Lower lobe of right lung (tissue), 2 donors: Measurements from ENCODE around the gene CHMP4B. TPM values are rescaled to one million over a fixed set of nuclear protein-coding genes. Genes with fewer than 3 reads are reported as not detected.

ENCODE experiments used
- ATAC-seq, 2 donors: fragments of 200-7000 bp; cut with Tn5 transposase; one replicate each; pipeline ENCODE4 v1.9.1; 2020 to 2022; ENCODE audit warnings: mild to moderate bottlenecking in 2 of 2, moderate library complexity in 2 of 2
- DNase-seq: peaks from one replicate; pipeline ENCODE4 v3.0.0-alpha.2; 2020
- H3K27ac ChIP-seq: fragments of 200-600 bp; one replicate; pipeline ENCODE4 v1.8.0; 2022
- H3K27me3 ChIP-seq: fragments of 200-600 bp; one replicate; pipeline ENCODE4 v1.8.0; 2022; ENCODE audit warnings: low read depth
- H3K36me3 ChIP-seq: fragments of 200-600 bp; one replicate; pipeline ENCODE4 v1.8.0; 2022; ENCODE audit warnings: mild to moderate bottlenecking
- H3K4me1 ChIP-seq: fragments of 200-600 bp; one replicate; pipeline ENCODE4 v1.8.0; 2022
- H3K4me3 ChIP-seq: fragments of 200-600 bp; one replicate; pipeline ENCODE4 v1.8.0; 2022; ENCODE audit warnings: mild to moderate bottlenecking
- H3K9me3 ChIP-seq: fragments of 200-600 bp; one replicate; pipeline ENCODE4 v1.8.0; 2022
- CTCF ChIP-seq: fragments of 200-600 bp; IDR thresholded peaks from one replicate; pipeline ENCODE4 v1.8.0; 2022; ENCODE audit warnings: antibody characterized with exemption, mild to moderate bottlenecking
- intact Hi-C: fragments of 100-400 bp; cut with DNase I; formaldehyde crosslinking; loops from one replicate; pipeline ENCODE4 v1.11.0; 2022
- total RNA-seq: library from RNA; stranded (reverse); fragmentation: NEBNext Ultra II Directional; extraction: Animal tissue kit (Norgen Biotek cat#: 25700); gene quantifications from one replicate; pipeline ENCODE4 v1.2.1, GENCODE V29; 2021
- donor health status: DM: no; HTN: yes; CAD: no; lungs with severe emphysema.

The CHMP4B gene
- total RNA-seq, 1 donor from 2014 or later = 91.2 TPM

- DNase-seq = no peak
- Histone ChIP-seq H3K4me3 (no peak overlapping the region), H3K9me3 (no peaks in the 10 kb centered on the region), H3K27me3 (no peaks in the 10 kb centered on the region), H3K36me3 (peaks cover 18% of the 10 kb centered on the region), H3K27ac (no peak overlapping the region), H3K4me1 (no peaks in the 10 kb centered on the region)
- ATAC-seq = no peak
- no peak for TF ChIP-seq CTCF
- intact Hi-C loops = no loop called here
Observed at GRCh38 chr20:33777816-33778215, 33.3 kb upstream of the CHMP4B start.

- Histone ChIP-seq H3K36me3 (peaks cover 18% of the 10 kb centered on the region), H3K4me1 (no peaks in the 10 kb centered on the region), H3K9me3 (no peaks in the 10 kb centered on the region), H3K27me3 (no peaks in the 10 kb centered on the region), H3K4me3 (no peak overlapping the region), H3K27ac (no peak overlapping the region)
- intact Hi-C loops = no loop called here
- TF ChIP-seq CTCF = no peak
- DNase-seq = no peak
- no peak for ATAC-seq
Observed at GRCh38 chr20:33781133-33781532, 30.0 kb upstream of the CHMP4B start.

GRCh38 chr20:33781945-33782344, 29.2 kb upstream of the CHMP4B start:
- no peak for ATAC-seq
- DNase-seq = no peak
- Histone ChIP-seq H3K4me3 (no peak overlapping the region), H3K27me3 (no peaks in the 10 kb centered on the region), H3K27ac (no peak overlapping the region), H3K36me3 (peaks cover 18% of the 10 kb centered on the region), H3K4me1 (peaks cover 4% of the 10 kb centered on the region), H3K9me3 (no peaks in the 10 kb centered on the region)
- intact Hi-C loops = no loop called here
- no peak for TF ChIP-seq CTCF

GRCh38 chr20:33783256-33783655, 27.9 kb upstream of the CHMP4B start:
- Histone ChIP-seq H3K4me1 (peaks cover 5% of the 10 kb centered on the region), H3K27me3 (no peaks in the 10 kb centered on the region), H3K4me3 (no peak overlapping the region), H3K9me3 (no peaks in the 10 kb centered on the region), H3K27ac (no peak overlapping the region), H3K36me3 (peaks cover 18% of the 10 kb centered on the region)
- ATAC-seq = no peak
- no peak for DNase-seq
- intact Hi-C loops = no loop called here
- no peak for TF ChIP-seq CTCF

- intact Hi-C loops = no loop called here
- no peak for ATAC-seq
Observed at GRCh38 chr20:33783818-33784217, 27.3 kb upstream of the CHMP4B start.

More at GRCh38 chr20:33783818-33784217, 27.3 kb upstream of the CHMP4B start:
- H3K9me3 ChIP-seq = no peaks in the 10 kb centered on the region
- H3K27me3 ChIP-seq = no peaks in the 10 kb centered on the region
- TF ChIP-seq CTCF = no peak
- H3K36me3 ChIP-seq = peaks cover 18% of the 10 kb centered on the region
- H3K27ac ChIP-seq = no peak overlapping the region
- DNase-seq = no peak
- H3K4me1 ChIP-seq = peaks cover 5% of the 10 kb centered on the region
- no peak overlapping the region for H3K4me3 ChIP-seq
